ENCODE measurements around the gene SMAP1. TPM values are rescaled to one million over a fixed set of nuclear protein-coding genes. Genes with fewer than 3 reads are reported as not detected.

Gene SMAP1
- total RNA-seq, 1 donor from 2014 or later, result 33.3 TPM

GRCh38 chr6:70874181-70874913, 206.7 kb downstream of the SMAP1 start:
- DNase-seq, result no peak
- Mint-ChIP-seq H3K4me3 (ENCODE audit: unreplicated experiment) (no peak overlapping the region), H3K27ac (ENCODE audit: unreplicated experiment) (no peak overlapping the region), H3K9me3 (ENCODE audit: unreplicated experiment) (peaks cover 4% of the 10 kb centered on the region), H3K36me3 (ENCODE audit: unreplicated experiment) (peaks cover 18% of the 10 kb centered on the region), H3K4me1 (ENCODE audit: low read depth, unreplicated experiment) (peaks cover 6% of the 10 kb centered on the region), H3K27me3 (ENCODE audit: unreplicated experiment) (no peaks in the 10 kb centered on the region)
- TF ChIP-seq CTCF (IDR thresholded peaks at IDR 0.05; ENCODE audit: partially characterized antibody, unreplicated experiment), result no peak

GRCh38 chr6:70879496-70879895, 211.8 kb downstream of the SMAP1 start:
- no peak overlapping the region for H3K27ac Mint-ChIP-seq (ENCODE audit: unreplicated experiment)
- DNase-seq, result no peak
- no peak for TF ChIP-seq CTCF (IDR thresholded peaks at IDR 0.05; ENCODE audit: partially characterized antibody, unreplicated experiment)
- H3K9me3 Mint-ChIP-seq (ENCODE audit: unreplicated experiment), result no peaks in the 10 kb centered on the region
- peaks cover 11% of the 10 kb centered on the region for H3K4me1 Mint-ChIP-seq (ENCODE audit: low read depth, unreplicated experiment)
- no peak overlapping the region for H3K4me3 Mint-ChIP-seq (ENCODE audit: unreplicated experiment)
- no peaks in the 10 kb centered on the region for H3K36me3 Mint-ChIP-seq (ENCODE audit: unreplicated experiment)
- no peaks in the 10 kb centered on the region for H3K27me3 Mint-ChIP-seq (ENCODE audit: unreplicated experiment)

GRCh38 chr6:70884074-70884983, 216.6 kb downstream of the SMAP1 start:
- Mint-ChIP-seq H3K9me3 (ENCODE audit: unreplicated experiment) (no peaks in the 10 kb centered on the region), H3K4me3 (ENCODE audit: unreplicated experiment) (no peak overlapping the region), H3K36me3 (ENCODE audit: unreplicated experiment) (no peaks in the 10 kb centered on the region), H3K27ac (ENCODE audit: unreplicated experiment) (no peak overlapping the region), H3K4me1 (ENCODE audit: low read depth, unreplicated experiment) (peaks cover 16% of the 10 kb centered on the region), H3K27me3 (ENCODE audit: unreplicated experiment) (no peaks in the 10 kb centered on the region)
- peak; percentile 94 for TF ChIP-seq CTCF (IDR thresholded peaks at IDR 0.05; ENCODE audit: partially characterized antibody, unreplicated experiment)
- peak; percentile 68 for DNase-seq

- Mint-ChIP-seq H3K9me3 (ENCODE audit: unreplicated experiment) (no peaks in the 10 kb centered on the region), H3K36me3 (ENCODE audit: unreplicated experiment) (no peaks in the 10 kb centered on the region), H3K4me1 (ENCODE audit: low read depth, unreplicated experiment) (peaks cover 19% of the 10 kb centered on the region), H3K27ac (ENCODE audit: unreplicated experiment) (no peak overlapping the region), H3K27me3 (ENCODE audit: unreplicated experiment) (no peaks in the 10 kb centered on the region), H3K4me3 (ENCODE audit: unreplicated experiment) (no peak overlapping the region)
- DNase-seq, result no peak
- no peak for TF ChIP-seq CTCF (IDR thresholded peaks at IDR 0.05; ENCODE audit: partially characterized antibody, unreplicated experiment)
Measured at GRCh38 chr6:70886071-70886470, 218.4 kb downstream of the SMAP1 start.

- Mint-ChIP-seq H3K36me3 (ENCODE audit: unreplicated experiment) (no peaks in the 10 kb centered on the region), H3K9me3 (ENCODE audit: unreplicated experiment) (no peaks in the 10 kb centered on the region), H3K27ac (ENCODE audit: unreplicated experiment) (no peak overlapping the region), H3K4me3 (ENCODE audit: unreplicated experiment) (no peak overlapping the region), H3K27me3 (ENCODE audit: unreplicated experiment) (no peaks in the 10 kb centered on the region), H3K4me1 (ENCODE audit: low read depth, unreplicated experiment) (peaks cover 19% of the 10 kb centered on the region)
- no peak for TF ChIP-seq CTCF (IDR thresholded peaks at IDR 0.05; ENCODE audit: partially characterized antibody, unreplicated experiment)
- DNase-seq, result no peak
Measured at GRCh38 chr6:70886661-70887060, 219.0 kb downstream of the SMAP1 start.

Measured in glutamatergic neuron (in vitro differentiated cells).